Measurements from ENCODE around the gene NCOA3.

GRCh38 chr20:47452736-47453161 lies 48.9 kb upstream of the NCOA3 start:
- TF ChIP-seq ZNF274 (IDR thresholded peaks at IDR 0.05; ENCODE audit: low read depth, low read length) (no peak), TCF7L2 (IDR thresholded peaks at IDR 0.05; ENCODE audit: borderline replicate concordance, extremely low read depth, insufficient read depth, insufficient read length) (no peak), JUND (IDR thresholded peaks at IDR 0.05) (no peak), POLR2A (IDR thresholded peaks at IDR 0.05; ENCODE audit: borderline replicate concordance, extremely low read depth, insufficient read depth, insufficient read length) (no peak), ZFX (IDR thresholded peaks at IDR 0.05) (no peak), EZH2 (IDR thresholded peaks at IDR 0.05) (no peak)
- TF ChIP-seq, protein P1, sequence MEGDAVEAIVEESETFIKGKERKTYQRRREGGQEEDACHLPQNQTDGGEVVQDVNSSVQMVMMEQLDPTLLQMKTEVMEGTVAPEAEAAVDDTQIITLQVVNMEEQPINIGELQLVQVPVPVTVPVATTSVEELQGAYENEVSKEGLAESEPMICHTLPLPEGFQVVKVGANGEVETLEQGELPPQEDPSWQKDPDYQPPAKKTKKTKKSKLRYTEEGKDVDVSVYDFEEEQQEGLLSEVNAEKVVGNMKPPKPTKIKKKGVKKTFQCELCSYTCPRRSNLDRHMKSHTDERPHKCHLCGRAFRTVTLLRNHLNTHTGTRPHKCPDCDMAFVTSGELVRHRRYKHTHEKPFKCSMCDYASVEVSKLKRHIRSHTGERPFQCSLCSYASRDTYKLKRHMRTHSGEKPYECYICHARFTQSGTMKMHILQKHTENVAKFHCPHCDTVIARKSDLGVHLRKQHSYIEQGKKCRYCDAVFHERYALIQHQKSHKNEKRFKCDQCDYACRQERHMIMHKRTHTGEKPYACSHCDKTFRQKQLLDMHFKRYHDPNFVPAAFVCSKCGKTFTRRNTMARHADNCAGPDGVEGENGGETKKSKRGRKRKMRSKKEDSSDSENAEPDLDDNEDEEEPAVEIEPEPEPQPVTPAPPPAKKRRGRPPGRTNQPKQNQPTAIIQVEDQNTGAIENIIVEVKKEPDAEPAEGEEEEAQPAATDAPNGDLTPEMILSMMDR (IDR thresholded peaks at IDR 0.05 in 2 of 3, conservative IDR thresholded peaks at IDR 0.05 in 1 of 3; ENCODE audit: borderline replicate concordance in 1 of 3, insufficient read depth in 1 of 3, low read depth in 2 of 3, low read length in 2 of 3) = no peak

All from HCT116 (cell line).